ENCODE measurements around the gene MCF2L.
"Not testable (repeated sequence)": the region's sequence is repeated elsewhere in the genome, so short reads cannot be mapped to it uniquely, and the experiment has no call there.

Gene MCF2L

DNA sequence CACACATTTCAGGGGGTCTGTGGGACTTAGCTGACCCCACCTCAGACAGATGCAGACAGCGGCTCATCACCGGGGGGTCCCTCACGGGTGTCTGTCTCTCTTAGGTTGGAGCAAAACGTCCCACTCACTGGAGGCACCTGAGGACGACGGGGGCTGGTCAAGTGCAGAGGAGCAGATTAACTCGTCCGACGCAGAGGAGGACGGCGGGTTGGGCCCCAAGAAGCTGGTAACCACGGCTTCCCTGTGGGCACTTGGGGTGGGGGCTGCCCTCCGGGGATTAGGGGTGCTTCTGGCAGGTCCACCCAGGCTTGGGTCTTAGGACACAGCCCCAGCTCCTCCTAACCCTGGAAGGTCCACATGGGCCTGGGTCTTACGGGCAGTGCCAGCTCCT is 125.4 kb downstream of the MCF2L start:
- DNase-seq (ENCODE audit: low read depth in 2 of 2), result no peak

DNA sequence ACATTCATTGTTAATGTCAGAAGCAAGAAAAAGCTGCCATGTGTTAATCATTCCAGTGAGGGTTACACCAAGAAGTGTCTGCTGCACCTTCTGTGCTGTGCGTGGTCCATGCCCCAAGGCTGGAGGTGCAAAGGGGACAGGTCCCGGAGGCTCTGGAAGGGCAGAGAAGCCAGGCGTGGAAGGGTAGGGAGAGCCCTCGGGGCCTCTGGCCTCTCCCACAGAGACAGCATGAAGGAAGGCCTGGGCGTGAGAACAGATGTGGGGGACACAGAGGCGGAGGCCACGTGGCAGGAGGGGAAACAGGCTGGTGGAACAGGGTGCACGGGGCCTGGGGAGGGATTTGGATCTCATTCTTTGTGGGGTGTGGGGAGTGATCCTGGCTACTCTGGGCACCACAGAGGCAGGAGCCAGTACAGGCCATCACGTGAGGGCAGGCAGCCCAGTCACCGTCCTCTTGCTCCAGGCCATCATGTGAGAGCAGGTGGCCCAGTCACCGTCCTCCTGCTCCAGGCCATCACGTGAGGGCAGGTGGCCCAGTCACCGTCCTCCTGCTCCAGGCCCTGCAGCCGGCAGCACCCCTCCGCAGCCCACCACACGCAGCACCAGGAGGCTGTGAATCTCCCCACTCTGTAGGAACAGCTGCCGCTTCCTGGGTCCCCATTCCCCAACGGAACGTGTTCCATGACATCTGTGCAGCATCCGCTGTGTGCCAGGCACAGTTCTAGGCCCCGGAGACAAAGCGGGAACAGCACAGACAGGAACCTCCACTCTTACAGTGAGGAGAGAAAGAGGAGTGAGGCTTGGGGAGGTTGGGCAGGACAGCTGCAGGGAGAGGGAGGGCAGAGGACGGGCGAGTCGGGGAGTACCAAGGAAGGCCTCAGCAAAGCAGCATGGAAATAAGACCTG is 126.4 kb downstream of the MCF2L start:
- no peak for DNase-seq (ENCODE audit: low read depth in 2 of 2)

DNA sequence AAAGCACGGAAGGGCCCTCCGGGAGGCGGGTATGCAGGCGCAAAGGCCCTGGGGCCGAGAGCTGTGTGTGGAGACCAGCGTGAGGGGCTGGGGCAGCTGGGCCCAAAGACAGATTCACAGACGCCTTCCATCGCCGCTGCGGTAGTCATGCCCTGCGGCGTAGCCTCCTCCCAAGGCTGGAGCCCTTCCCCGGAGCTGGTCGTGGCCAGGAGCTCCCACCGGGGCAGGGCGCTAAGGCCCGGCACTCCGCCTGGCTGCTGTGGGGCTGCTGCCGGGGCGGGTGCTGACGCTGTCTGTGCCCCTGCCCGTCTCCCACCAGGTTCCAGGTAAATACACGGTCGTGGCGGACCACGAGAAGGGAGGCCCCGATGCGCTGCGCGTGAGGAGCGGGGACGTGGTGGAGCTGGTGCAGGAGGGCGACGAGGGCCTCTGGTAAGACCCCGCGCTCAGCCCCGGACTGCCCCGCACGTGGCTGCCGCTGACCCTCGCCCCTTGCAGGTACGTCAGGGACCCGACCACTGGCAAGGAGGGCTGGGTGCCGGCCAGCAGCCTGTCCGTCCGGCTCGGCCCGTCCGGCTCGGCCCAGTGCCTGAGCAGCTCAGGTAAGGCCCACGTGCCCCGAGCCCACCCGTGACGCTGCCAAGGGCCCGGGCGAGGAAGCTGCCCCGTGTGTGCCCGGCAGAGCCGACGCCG is 127.2 kb downstream of the MCF2L start:
- no peak for DNase-seq (ENCODE audit: low read depth in 2 of 2)

DNA sequence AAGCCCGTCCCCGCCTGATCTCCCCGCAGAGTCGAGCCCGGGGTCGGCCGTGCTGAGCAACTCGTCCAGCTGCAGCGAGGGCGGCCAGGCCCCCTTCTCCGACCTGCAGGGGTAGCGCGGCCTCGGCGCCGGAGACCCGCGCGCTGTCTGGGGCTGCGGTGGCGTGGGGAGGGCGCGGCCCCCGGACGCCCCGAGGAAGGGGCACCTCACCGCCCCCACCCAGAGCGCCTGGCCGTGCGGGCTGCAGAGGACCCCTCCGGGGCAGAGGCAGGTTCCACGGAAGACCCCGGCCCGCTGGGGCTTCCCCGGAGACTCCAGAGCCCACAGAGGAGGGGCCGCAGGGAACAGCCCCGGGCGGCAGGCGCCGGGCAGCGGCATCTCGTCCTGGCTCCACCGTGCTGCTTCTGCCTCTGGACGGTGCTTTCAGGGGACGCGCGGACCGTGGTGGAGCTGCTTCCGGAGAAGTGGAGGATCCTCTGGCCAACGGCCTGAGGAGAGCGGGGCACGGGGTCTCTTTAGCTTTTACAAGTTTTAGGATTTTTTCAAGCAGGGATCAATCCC is 127.8 kb downstream of the MCF2L start:
- no peak for DNase-seq (ENCODE audit: low read depth in 2 of 2)

DNA sequence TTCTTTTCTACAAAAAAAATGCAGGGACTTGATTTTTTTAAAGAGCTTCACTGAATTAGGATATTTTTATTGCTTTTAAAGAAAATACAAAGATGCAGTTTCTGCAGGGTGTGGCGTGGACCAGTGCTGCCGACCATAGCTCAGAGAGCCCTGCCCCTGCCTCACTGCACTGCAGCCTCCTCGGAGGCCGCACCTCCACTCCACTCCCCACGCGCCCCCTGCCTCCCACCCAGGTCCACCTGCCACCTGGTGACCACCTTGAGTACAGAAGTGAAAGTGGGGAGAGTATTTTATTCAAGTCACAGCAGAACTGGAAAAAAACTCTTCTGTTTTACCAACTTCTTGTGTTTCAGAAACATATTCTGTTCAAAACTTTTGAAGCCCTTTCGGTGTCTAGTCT is 128.6 kb downstream of the MCF2L start:
- no peak for DNase-seq (ENCODE audit: low read depth in 2 of 2)

DNA sequence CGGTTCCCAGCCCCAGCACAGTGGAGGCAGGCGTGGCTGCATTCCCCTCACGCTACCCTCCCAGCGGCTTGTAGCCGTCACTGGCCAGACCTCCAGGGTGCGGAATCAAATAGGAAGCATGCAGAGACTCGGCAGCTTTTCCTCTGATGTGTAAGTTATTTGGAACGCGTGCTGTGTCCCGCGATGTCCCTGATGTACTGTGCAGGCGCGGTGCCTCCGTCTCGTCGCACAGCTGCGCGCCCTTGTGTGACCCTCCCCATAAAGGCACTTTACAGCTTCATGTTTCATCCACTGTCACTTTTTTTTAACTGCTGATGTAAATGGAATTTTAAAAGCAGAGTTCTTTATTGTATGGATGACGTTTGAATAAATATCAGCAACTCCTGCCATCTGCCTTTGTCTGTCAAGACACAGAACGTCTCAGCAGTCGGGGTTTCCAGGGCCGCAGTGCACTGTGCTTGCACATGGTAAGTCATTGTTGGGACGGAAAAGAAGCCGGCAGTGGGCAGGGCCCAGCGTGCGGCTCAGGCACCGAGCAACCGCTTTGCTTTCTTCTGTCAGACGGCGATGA is 129.2 kb downstream of the MCF2L start:
- no peak for DNase-seq (ENCODE audit: low read depth in 2 of 2)

DNA sequence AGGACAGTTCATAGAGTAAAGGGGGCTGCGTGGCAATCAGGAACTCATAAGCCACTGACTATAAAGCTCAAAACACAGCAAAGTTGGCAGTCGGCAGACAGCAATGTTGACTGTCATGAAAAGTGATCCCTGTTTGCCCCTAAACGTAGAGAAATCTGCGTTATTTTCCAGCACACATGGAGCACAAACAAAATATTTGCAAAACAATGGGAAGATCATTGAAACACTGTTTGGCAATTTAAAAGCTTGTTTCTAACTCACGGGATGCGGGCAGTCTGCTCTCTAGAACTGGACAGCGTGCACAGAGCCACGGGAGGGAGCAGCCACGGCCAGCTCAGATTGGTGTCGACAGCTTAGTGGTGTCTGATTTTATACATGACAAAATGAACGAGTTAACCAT is 130.1 kb downstream of the MCF2L start:
- no peak for DNase-seq (ENCODE audit: low read depth in 2 of 2)

DNA sequence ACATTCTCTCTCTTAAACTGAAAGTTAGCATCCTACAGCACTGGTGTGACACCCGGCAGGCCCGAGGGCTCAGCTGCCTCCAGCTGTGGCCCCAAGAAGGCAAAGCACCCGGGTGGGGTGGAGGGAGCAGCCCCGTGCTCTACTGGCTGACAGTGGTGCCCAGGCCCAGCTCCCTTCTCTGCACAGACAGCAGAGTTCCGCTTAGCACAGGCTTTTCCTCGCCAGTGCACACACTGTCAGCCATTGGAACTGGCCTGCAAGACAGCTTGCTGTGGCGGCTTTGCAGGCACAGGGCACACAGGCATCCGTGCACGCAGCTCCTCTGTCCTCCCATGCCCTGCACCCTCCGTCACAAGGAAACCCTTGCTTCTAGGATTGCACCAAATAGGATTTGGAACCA is 133.3 kb downstream of the MCF2L start:
- not testable (repeated sequence) for DNase-seq (ENCODE audit: low read depth in 2 of 2)

DNA sequence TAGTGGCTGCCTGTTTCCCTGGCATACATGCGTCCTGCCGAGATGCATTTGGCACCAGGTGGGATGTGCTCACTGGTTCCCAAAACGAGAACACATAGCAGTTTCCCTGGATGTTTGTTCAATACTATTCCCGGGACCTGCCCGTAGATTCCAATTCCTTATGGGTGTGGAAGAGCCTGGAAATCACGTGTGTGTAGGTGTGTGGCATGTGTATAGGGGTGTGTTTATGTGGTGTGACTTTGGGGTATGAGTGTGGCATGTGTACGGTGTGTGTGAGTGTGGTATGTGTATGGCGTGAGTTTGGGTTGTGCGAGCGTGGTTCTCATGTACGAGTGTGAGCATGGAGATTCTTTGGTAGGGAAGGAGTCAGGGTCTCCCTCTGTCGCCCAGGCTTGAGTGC is 133.7 kb downstream of the MCF2L start:
- DNase-seq (ENCODE audit: low read depth in 2 of 2), result no peak

DNA sequence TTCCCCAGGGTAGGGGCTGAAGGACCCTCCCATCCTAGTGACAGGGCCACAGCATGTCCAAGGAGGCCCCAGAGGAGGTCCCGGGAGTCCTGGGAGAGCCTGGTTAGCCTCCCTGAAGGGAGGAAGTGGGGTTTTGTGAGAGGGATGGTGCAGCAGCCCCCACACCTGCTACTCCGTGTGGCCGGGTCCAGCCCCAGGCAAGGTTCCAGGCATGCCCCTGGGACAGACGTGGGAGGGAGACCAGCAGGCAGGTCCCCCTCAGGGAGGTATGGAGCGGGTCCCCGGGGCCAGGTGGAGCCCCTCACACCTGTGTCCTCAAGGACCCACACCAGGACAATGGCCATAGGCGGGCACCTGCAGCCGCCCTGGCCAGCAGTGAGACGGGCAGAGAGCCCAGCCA is 134.6 kb downstream of the MCF2L start:
- no peak for DNase-seq (ENCODE audit: low read depth in 2 of 2)

DNA sequence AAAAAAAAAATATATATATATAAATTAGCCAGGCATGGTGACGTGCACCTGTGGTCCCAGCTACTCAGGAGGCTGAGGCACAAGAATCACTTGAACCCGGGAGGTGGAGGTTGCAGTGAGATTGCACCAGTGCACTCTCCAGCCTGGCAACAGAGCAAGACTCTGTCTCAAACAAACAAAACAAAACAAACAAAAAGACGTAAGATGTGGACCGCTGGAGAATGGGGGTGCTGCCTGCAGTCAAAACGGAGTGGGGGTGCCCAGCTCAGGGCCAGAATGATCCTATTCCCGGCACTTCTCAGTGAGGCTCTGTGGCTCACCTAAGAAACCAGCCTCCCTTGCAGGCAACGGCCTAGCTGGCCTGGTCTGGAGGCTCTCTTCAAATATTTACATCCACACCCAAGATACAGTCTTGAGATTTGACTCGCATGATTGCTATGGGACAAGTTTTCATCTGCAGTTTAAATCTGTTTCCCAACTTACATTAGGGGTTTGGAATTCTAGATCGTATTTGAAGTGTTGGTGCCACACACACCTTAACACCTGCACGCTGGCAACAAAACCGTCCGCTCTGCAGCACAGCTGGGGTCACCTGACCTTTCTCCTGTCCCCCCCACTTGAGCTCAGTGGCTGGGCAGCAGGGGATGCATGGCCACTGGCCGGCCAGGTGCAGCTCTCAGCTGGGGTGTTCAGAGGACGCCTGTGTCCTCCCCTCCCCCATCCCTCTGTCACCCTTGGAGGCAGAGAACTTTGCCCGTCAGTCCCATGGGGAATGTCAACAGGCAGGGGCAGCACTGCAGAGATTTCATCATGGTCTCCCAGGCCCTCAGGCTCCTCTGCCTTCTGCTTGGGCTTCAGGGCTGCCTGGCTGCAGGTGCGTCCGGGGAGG is 136.3 kb downstream of the MCF2L start, which contains the start of gene F7:
Gene F7 (plus strand): TSS at position 760 of the 889 bp plus-strand sequence. CDS start 51 bp downstream, at position 811.
- no peak for DNase-seq (ENCODE audit: low read depth in 2 of 2)

DNA sequence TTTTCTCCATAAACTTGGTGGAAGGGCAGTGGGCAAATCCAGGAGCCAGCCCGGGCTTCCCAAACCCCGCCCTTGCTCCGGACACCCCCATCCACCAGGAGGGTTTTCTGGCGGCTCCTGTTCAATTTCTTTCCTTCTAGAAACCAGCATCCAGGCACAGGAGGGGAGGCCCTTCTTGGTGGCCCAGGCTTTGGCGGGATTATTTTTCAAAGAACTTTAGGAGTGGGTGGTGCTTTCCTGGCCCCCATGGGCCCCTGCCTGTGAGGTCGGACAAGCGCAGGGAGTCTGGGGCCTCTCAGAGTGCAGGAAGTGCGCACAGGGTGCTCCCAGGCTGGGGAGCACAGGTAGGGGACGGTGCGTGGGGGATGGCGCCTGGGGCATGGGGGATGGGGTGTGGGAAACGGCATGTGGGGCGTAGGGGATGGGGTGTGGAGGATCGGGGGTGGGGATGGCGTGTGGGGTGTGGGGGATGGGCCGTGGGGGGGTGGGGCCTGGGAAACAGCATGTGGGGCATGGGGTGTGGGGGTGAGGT is 137.0 kb downstream of the MCF2L start:
- no peak for DNase-seq (ENCODE audit: low read depth in 2 of 2)

DNA sequence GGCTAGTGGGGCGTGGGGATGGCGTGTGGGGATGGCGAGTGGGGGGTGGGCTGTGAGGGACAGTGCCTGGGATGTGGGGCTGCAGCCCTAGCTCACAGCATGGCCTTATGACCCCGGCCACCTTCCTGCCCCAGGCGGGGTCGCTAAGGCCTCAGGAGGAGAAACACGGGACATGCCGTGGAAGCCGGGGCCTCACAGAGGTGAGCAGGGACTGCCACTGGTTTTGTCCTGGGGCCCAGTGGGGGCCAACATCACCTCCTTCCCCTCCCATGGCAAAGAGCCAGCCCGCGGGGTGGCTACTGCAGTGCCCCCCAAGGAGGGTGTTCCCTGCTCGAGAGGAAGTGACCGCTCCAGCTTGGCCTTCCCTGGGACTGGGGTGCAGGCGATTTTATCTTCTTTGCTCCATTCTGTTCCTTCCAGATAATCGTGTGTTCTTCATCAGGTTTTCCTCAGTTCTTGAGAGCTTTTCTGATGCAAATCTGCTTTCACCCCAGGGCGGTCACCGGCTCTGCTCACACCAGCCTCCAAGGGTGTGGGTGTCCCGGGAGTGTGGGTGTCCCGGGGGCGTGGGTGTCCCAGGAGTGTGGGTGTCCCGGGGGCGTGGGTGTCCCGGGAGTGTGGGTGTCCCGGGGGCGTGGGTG is 137.8 kb downstream of the MCF2L start:
- DNase-seq (ENCODE audit: low read depth in 2 of 2), result no peak

DNA sequence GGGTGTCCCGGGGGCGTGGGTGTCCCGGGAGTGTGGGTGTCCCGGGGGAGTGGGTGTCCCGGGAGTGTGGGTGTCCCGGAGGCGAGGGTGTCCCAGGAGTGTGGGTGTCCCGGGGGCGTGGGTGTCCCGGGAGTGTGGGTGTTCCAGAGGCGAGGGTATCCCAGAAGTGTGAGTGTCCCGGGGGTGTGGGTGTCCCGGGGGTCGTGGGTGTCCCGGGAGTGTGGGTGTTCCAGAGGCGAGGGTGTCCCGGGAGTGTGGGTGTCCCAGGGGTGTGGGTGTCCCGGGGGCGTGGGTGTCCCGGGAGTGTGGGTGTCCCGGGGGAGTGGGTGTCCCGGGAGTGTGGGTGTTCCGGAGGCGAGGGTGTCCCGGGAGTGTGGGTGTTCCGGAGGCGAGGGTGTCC is 139.5 kb downstream of the MCF2L start:
- DNase-seq (ENCODE audit: low read depth in 2 of 2), result not testable (repeated sequence)

DNA sequence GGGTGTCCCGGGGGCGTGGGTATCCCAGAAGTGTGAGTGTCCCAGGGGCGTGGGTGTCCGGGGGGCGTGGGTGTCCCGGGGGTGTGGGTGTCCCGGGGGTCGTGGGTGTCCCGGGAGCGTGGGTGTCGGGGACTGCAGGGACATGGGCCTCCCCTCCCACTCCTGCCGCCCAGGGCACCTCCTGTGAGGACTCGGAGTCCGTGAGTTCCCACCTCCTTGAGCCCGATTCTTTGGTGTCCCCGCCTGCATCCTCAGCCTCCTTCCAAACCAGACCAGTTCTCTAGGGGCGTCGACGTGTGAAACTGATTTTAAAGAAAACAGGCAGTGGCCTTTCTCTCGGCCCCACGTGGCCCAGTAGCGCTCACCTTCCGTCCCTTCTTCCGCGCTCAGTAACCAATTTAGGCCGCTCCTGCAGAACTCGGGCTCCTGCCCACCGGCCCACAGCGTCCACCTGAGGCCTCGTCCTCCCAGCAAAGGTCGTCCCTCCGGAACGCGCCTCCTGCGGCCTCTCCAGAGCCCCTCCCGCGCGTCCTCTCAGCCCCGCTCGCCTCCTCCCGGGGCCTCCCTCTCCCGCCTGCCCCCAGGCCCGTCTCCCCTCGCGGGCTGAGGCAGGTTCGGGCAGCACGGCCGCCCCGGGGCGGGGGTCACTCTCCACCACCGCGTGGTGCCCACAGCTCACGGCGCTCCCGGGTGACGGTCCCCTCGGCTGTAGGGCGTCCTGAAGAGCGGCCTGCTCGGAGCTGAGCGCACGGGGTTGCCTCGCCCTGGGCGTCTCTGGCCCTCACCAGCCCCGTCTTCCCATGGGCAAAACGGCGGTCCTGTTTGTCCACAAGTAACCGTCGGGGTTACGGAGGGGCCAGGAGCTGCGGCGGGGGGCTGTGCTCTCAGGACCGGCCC is 140.4 kb downstream of the MCF2L start:
- DNase-seq (ENCODE audit: low read depth in 2 of 2), result no peak

DNA sequence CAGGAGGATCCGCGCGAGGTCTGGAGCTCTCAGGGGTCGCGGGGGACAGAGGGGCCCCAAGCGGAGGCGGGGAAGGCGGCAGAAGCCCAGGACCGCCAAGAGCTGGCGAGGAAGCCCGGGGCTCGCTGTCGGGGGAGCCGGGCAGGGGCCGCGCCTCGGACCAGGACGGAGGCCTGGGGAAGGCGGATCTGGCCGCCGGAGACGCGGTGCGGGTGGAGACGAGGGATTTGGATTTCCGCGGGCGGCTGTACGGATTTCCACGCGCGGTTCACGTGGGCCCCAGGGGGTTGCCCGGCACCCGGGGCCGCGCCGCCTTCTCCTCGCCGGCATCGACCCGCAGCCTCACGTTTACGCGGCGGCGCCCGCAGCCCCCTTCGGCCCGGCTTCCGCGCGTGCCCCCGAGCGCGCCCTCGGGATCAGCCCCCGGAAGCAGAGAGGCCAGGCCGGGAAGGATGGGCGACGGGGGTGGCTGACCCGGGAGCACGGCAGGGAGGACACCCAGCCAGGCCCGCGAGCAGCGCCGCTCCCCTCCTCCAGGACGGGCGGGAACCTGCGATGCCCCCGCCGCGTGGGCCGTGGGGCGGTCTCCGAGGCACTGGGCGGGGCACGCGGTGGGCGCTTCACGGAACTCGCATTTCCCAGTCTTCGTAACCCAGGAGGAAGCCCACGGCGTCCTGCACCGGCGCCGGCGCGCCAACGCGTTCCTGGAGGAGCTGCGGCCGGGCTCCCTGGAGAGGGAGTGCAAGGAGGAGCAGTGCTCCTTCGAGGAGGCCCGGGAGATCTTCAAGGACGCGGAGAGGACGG is 141.2 kb downstream of the MCF2L start:
- DNase-seq (ENCODE audit: low read depth in 2 of 2), result peak in 1 of 2 donors; percentile 6

DNA sequence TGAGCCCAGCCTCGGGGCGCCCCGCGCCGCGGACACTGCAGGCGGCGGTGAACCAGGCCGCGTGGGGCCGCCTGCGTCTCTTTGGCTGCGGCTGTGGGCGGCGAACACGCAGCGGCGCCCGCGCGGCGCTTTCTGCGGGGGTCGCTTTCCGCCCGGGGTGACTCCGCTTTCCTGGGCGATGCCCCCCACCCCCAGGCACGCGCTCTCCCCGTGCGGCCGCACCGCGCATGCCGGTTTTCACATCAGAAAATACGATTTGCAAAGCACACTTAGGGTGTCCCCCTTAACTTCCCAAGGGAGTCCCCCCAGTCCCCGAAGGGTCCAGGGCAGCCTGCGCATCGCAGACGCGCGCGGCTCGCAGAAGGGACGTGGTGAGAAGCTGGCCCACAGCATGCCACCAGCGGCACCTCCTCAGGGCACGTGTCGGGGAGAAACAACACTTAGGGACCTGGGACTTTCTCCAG is 141.9 kb downstream of the MCF2L start:
- DNase-seq (ENCODE audit: low read depth in 2 of 2), result no peak

DNA sequence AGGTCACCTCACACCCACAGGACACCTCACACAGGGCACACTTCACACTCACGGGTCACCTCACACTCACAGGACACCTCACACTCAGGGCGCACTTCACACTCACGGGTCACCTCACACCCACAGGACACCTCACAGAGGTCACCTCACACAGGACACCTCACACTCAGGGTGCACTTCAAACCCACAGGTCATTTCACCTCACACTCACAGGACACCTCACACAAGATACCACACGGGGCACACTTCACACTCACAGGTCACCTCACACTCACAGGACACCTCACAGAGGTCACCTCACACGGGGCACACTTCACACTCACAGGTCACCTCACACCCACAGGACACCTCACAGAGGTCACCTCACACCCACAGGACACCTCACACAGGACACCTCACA is 142.8 kb downstream of the MCF2L start:
- not testable (repeated sequence) for DNase-seq (ENCODE audit: low read depth in 2 of 2)

DNA sequence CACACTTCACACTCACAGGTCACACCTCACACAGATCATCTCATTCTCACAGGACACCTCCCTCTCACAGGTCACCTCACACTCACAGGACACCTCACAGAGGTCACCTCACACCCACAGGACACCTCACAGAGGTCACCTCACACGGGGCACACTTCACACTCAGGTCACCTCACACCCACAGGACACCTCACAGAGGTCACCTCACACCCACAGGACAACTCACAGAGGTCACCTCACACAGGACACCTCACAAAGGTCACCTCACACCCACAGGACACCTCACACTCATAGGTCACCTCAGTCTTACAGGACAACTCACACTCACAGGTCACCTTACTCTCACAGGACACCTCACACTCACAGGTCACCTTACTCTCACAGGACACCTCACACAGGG is 143.5 kb downstream of the MCF2L start:
- DNase-seq (ENCODE audit: low read depth in 2 of 2), result not testable (repeated sequence)

Measured in stimulated activated CD8-positive, alpha-beta memory T cell treated with anti-CD3 and anti-CD28 coated beads, Interleukin-2, amount 100 ng/mL, for 48 hours (primary cell).